GM12864 (cell line): Measurements from ENCODE around the gene PTGER4.
"Not testable (repeated sequence)": the region's sequence is repeated elsewhere in the genome, so short reads cannot be mapped to it uniquely, and the experiment has no call there.

Source experiments
- DNase-seq: peaks from one replicate; pipeline ENCODE4 v3.0.0-alpha.2; 2011; ENCODE audit warnings: low read depth
- H3K4me3 ChIP-seq: 2 replicates; pipeline ENCODE4 v1.5.1; 2011; ENCODE audit warnings: mild to moderate bottlenecking, low read depth, low read length, control low read depth
- CTCF ChIP-seq: IDR thresholded peaks from 2 replicates; pipeline ENCODE4 v1.5.1; 2011; ENCODE audit warnings: low read depth, mild to moderate bottlenecking, moderate library complexity, low read length, control low read depth, inconsistent platforms; ENCODE audit errors: missing control alignments

The PTGER4 gene

GRCh38 chr5:40716590-40716989 lies 36.9 kb downstream of the PTGER4 start:
- TF ChIP-seq CTCF: no peak
- DNase-seq: no peak
- no peak overlapping the region for H3K4me3 ChIP-seq

GRCh38 chr5:40717281-40717680 lies 37.6 kb downstream of the PTGER4 start:
- H3K4me3 ChIP-seq: no peak overlapping the region
- TF ChIP-seq CTCF: no peak
- no peak for DNase-seq

GRCh38 chr5:40720069-40720468 lies 40.4 kb downstream of the PTGER4 start:
- H3K4me3 ChIP-seq: no peak overlapping the region
- no peak for DNase-seq
- no peak for TF ChIP-seq CTCF

- not testable (repeated sequence) for H3K4me3 ChIP-seq, DNase-seq
Measured at GRCh38 chr5:40722497-40722911, 42.8 kb downstream of the PTGER4 start.

- H3K4me3 ChIP-seq: no peak overlapping the region
- no peak for DNase-seq
- no peak for TF ChIP-seq CTCF
Measured at GRCh38 chr5:40733434-40733833, 53.7 kb downstream of the PTGER4 start.

- no peak for TF ChIP-seq CTCF
- no peak overlapping the region for H3K4me3 ChIP-seq
- no peak for DNase-seq
Measured at GRCh38 chr5:40733879-40734563, 54.3 kb downstream of the PTGER4 start.

GRCh38 chr5:40734986-40735385 lies 55.3 kb downstream of the PTGER4 start:
- no peak for TF ChIP-seq CTCF
- DNase-seq: no peak
- no peak overlapping the region for H3K4me3 ChIP-seq
